HFF-Myc (cell line): ENCODE results near the gene PMAIP1.

Source experiments
- DNase-seq: peaks from one replicate; pipeline ENCODE4 v3.0.0-alpha.2; 2011; ENCODE audit warnings: low read depth; ENCODE audit errors: extremely low read depth
- H3K4me3 ChIP-seq: replicated peaks from 2 replicates; pipeline ENCODE4 v1.5.1; 2011; ENCODE audit warnings: low read depth, mild to moderate bottlenecking, control low read depth, low read length
- CTCF ChIP-seq: IDR thresholded peaks from 2 replicates; pipeline ENCODE4 v1.5.1; 2012; ENCODE audit warnings: mild to moderate bottlenecking, low read depth, low read length, control low read depth; ENCODE audit errors: missing control alignments

The PMAIP1 gene

GRCh38 chr18:59911600-59911999, 11.8 kb downstream of the PMAIP1 start:
- DNase-seq, result no peak
- no peak overlapping the region for H3K4me3 ChIP-seq
- no peak for TF ChIP-seq CTCF

GRCh38 chr18:59912007-59912550, 12.3 kb downstream of the PMAIP1 start:
- H3K4me3 ChIP-seq, result no peak overlapping the region
- no peak for DNase-seq
- TF ChIP-seq CTCF, result no peak

- H3K4me3 ChIP-seq, result no peak overlapping the region
- no peak for DNase-seq
- TF ChIP-seq CTCF, result no peak
These were observed 15.8 kb downstream of the PMAIP1 start for GRCh38 chr18:59915606-59916005.

GRCh38 chr18:59916746-59917145, 16.9 kb downstream of the PMAIP1 start:
- DNase-seq, result no peak
- H3K4me3 ChIP-seq, result no peak overlapping the region
- TF ChIP-seq CTCF, result no peak

GRCh38 chr18:59917422-59917821, 17.6 kb downstream of the PMAIP1 start:
- TF ChIP-seq CTCF, result no peak
- DNase-seq, result no peak
- no peak overlapping the region for H3K4me3 ChIP-seq

- no peak for DNase-seq
These were observed 18.5 kb downstream of the PMAIP1 start for GRCh38 chr18:59918320-59918755.

More at GRCh38 chr18:59918320-59918755, 18.5 kb downstream of the PMAIP1 start:
- no peak overlapping the region for H3K4me3 ChIP-seq
- no peak for TF ChIP-seq CTCF
